Glutamatergic neuron (in vitro differentiated cells): ENCODE data around the gene GLYATL2. TPM values are rescaled to one million over a fixed set of nuclear protein-coding genes. Genes with fewer than 3 reads are reported as not detected.

ENCODE experiments used
- DNase-seq: peaks from one replicate; pipeline ENCODE4 v3.0.0; 2022
- H3K27ac Mint-ChIP-seq: one replicate; pipeline ENCODE4 v1.8.0; 2020; ENCODE audit warnings: mild to moderate bottlenecking, mixed read lengths, inconsistent platforms; ENCODE audit not compliant: unreplicated experiment
- H3K27me3 Mint-ChIP-seq: one replicate; pipeline ENCODE4 v1.8.0; 2020; ENCODE audit warnings: mild to moderate bottlenecking, moderate library complexity, mixed read lengths, inconsistent platforms; ENCODE audit not compliant: unreplicated experiment
- H3K36me3 Mint-ChIP-seq: one replicate; pipeline ENCODE4 v1.8.0; 2020; ENCODE audit warnings: mild to moderate bottlenecking, mixed read lengths, inconsistent platforms; ENCODE audit not compliant: unreplicated experiment
- H3K4me1 Mint-ChIP-seq: one replicate; pipeline ENCODE4 v1.8.0; 2020; ENCODE audit warnings: mild to moderate bottlenecking, low read depth, mixed read lengths, inconsistent platforms; ENCODE audit not compliant: unreplicated experiment
- H3K4me3 Mint-ChIP-seq: one replicate; pipeline ENCODE4 v1.8.0; 2020; ENCODE audit warnings: mild to moderate bottlenecking, mixed read lengths, inconsistent platforms; ENCODE audit not compliant: unreplicated experiment
- H3K9me3 Mint-ChIP-seq: one replicate; pipeline ENCODE4 v1.8.0; 2020; ENCODE audit warnings: mild to moderate bottlenecking, moderate library complexity, mixed read lengths, inconsistent platforms; ENCODE audit not compliant: unreplicated experiment
- CTCF ChIP-seq: fragments of 200-600 bp; sonication (generic); IDR thresholded peaks from one replicate; pipeline ENCODE4 v1.5.0; 2021; ENCODE audit not compliant: partially characterized antibody, unreplicated experiment
- total RNA-seq: library from RNA; stranded (reverse); fragmentation: NEBNext Ultra II Directional; extraction: Animal tissue kit (Norgen Biotek cat#: 25700); gene quantifications from one replicate; pipeline ENCODE4 v1.2.1, GENCODE V29; 2021; ENCODE audit not compliant: unreplicated experiment

The GLYATL2 gene
- total RNA-seq, 1 donor from 2014 or later: 0.83 TPM

GRCh38 chr11:58880166-58880565 is 35.7 kb upstream of the GLYATL2 start:
- no peaks in the 10 kb centered on the region for H3K4me1 Mint-ChIP-seq
- no peak overlapping the region for H3K27ac Mint-ChIP-seq
- no peak for DNase-seq
- no peaks in the 10 kb centered on the region for H3K27me3 Mint-ChIP-seq
- no peak overlapping the region for H3K4me3 Mint-ChIP-seq
- peaks cover 6% of the 10 kb centered on the region for H3K36me3 Mint-ChIP-seq
- peaks cover 12% of the 10 kb centered on the region for H3K9me3 Mint-ChIP-seq
- no peak for TF ChIP-seq CTCF

GRCh38 chr11:58867556-58867955 is 23.1 kb upstream of the GLYATL2 start:
- Mint-ChIP-seq H3K4me1 (no peaks in the 10 kb centered on the region), H3K27ac (no peak overlapping the region), H3K9me3 (peaks cover 2% of the 10 kb centered on the region), H3K4me3 (no peak overlapping the region), H3K27me3 (no peaks in the 10 kb centered on the region), H3K36me3 (no peaks in the 10 kb centered on the region)
- DNase-seq: no peak
- TF ChIP-seq CTCF: no peak

- no peak for TF ChIP-seq CTCF
- Mint-ChIP-seq H3K4me1 (no peaks in the 10 kb centered on the region), H3K27me3 (no peaks in the 10 kb centered on the region), H3K4me3 (no peak overlapping the region), H3K36me3 (no peaks in the 10 kb centered on the region), H3K27ac (no peak overlapping the region), H3K9me3 (peaks cover 2% of the 10 kb centered on the region)
- no peak for DNase-seq
Measured at GRCh38 chr11:58866788-58867187, 22.3 kb upstream of the GLYATL2 start.

- Mint-ChIP-seq H3K27ac (no peak overlapping the region), H3K36me3 (no peaks in the 10 kb centered on the region), H3K4me1 (no peaks in the 10 kb centered on the region)
Measured at GRCh38 chr11:58864335-58864734, 19.8 kb upstream of the GLYATL2 start.

GRCh38 chr11:58863697-58864096 is 19.2 kb upstream of the GLYATL2 start:
- no peaks in the 10 kb centered on the region for H3K27me3 Mint-ChIP-seq
- H3K27ac Mint-ChIP-seq: no peak overlapping the region
- no peak for TF ChIP-seq CTCF
- no peak for DNase-seq
- no peaks in the 10 kb centered on the region for H3K9me3 Mint-ChIP-seq
- H3K36me3 Mint-ChIP-seq: no peaks in the 10 kb centered on the region
- H3K4me1 Mint-ChIP-seq: no peaks in the 10 kb centered on the region
- no peak overlapping the region for H3K4me3 Mint-ChIP-seq

More at GRCh38 chr11:58864335-58864734, 19.8 kb upstream of the GLYATL2 start:
- no peak for DNase-seq
- H3K9me3 Mint-ChIP-seq: no peaks in the 10 kb centered on the region
- no peaks in the 10 kb centered on the region for H3K27me3 Mint-ChIP-seq
- no peak for TF ChIP-seq CTCF
- H3K4me3 Mint-ChIP-seq: no peak overlapping the region
